ENCODE measurements around the gene ADARB2.

The ADARB2 gene

DNA sequence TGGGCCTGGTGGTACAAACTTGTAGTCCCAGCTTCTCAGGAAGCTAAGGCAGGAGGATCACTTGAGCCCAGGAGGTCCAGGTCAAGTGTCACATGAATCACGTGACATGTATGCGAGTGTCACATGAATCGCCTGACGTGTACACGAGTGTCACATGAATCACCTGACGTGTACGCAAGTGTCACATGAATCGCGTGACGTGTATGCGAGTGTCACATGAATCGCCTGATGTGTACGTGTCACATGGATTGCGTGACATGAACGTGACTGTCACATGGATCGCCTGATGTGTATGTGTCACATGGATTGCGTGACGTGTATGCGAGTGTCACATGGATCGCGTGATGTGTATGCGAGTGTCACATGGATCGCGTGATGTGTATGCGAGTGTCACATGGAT is 9.5 kb upstream of the ADARB2 start:
- DNase-seq (ENCODE audit: low spot score): no peak
- CTCF ChIA-PET: no interaction called here
- POLR2A ChIA-PET (ENCODE audit: low non-redundant PET): no interaction called here
- no peak for TF ChIP-seq CTCF (conservative IDR thresholded peaks at IDR 0.05; ENCODE audit: low read depth)
- H3K27ac ChIP-seq: no peak overlapping the region

DNA sequence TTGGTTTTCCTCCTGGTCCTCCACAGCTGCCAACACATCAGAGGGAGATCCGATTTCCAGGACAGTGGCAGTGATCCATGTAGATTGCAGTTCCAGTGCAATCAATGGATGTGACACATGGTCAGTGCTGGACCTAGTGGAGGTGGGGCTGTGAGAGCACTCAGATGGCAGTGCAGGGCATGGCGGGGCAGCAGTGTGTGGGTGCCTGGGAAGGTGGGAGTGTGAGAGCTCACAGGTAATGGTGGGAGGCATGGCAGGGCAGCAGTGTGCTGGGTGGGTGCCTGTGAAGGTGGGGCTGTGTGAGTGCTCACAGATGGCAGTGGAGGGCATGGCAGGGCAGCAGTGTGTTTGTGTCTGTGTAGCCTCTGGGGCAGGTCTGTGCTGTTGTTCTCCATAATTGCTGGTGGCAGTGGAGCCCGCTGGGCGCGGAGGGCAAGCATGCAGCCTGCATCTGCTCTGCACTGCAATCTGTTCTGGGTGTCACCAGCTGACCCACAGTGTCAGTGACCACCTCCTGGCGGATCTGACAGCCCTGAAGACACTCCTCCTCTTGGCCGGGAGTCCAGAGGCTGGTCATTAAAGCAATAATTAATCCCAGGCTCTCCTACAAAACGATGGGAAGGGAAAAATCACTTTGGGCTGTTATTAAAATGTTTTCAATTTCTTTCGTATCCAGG is 8.6 kb upstream of the ADARB2 start:
- DNase-seq (ENCODE audit: low spot score): no peak
- TF ChIP-seq CTCF (conservative IDR thresholded peaks at IDR 0.05; ENCODE audit: low read depth): no peak
- no peak overlapping the region for H3K27ac ChIP-seq
- ChIA-PET POLR2A (ENCODE audit: low non-redundant PET) (no interaction called here), CTCF (no interaction called here)

DNA sequence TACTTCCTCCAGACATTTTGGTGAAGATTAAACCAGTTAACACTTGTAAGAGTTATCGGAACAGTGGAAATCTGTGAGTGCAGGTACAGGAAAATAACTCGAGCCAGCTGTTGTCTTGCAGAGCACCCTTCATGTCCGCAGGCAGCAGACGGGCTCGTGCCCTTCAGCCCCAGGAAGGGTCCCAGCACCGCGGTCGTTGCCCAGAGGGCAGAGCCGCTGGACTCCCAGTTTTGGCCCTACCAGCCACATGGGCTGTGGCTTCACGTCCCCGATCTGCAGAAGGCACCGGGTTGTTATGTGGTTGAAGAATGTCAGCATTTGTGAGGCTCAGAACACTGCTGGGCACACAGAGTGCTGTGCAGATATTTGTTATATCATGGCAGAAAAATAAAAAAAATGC is 7.2 kb upstream of the ADARB2 start:
- DNase-seq (ENCODE audit: low spot score): no peak
- POLR2A ChIA-PET (ENCODE audit: low non-redundant PET): no interaction called here
- CTCF ChIA-PET: no interaction called here
- no peak for TF ChIP-seq CTCF (conservative IDR thresholded peaks at IDR 0.05; ENCODE audit: low read depth)
- H3K27ac ChIP-seq: no peak overlapping the region

GRCh38 chr10:1743141-1743540 is 5.8 kb upstream of the ADARB2 start:
- ChIA-PET POLR2A (ENCODE audit: low non-redundant PET) (no interaction called here), CTCF (no interaction called here)
- TF ChIP-seq CTCF (conservative IDR thresholded peaks at IDR 0.05; ENCODE audit: low read depth): no peak
- no peak overlapping the region for H3K27ac ChIP-seq
- no peak for DNase-seq (ENCODE audit: low spot score)

- H3K27ac ChIP-seq: no peak overlapping the region
- TF ChIP-seq CTCF (conservative IDR thresholded peaks at IDR 0.05; ENCODE audit: low read depth): no peak
- POLR2A ChIA-PET (ENCODE audit: low non-redundant PET): no interaction called here
- no peak for DNase-seq (ENCODE audit: low spot score)
- CTCF ChIA-PET: no interaction called here
Observed at GRCh38 chr10:1741450-1741849, 4.1 kb upstream of the ADARB2 start.

DNA sequence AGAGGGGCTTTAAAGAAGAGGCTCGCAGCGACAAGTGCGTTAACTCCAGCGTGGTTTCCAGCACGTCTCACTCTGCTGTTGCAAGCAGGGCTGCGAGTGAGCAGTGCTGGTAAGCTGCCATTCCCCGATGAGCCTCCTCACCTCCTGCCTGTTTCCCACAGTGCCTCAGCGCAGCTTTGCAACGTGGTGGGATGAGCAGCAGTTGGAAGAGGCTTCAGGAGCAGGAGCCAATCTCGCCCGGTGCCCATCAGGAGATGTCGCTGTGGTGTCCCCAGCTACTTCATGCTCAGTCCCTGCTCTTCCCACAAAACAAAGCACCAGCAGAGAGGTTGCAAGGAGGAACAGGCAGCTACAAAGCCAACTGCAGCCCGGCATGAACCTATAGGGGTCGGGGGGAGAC is 2.4 kb upstream of the ADARB2 start:
- ChIA-PET CTCF (no interaction called here), POLR2A (ENCODE audit: low non-redundant PET) (no interaction called here)
- TF ChIP-seq CTCF (conservative IDR thresholded peaks at IDR 0.05; ENCODE audit: low read depth): no peak
- no peak overlapping the region for H3K27ac ChIP-seq
- no peak for DNase-seq (ENCODE audit: low spot score)

DNA sequence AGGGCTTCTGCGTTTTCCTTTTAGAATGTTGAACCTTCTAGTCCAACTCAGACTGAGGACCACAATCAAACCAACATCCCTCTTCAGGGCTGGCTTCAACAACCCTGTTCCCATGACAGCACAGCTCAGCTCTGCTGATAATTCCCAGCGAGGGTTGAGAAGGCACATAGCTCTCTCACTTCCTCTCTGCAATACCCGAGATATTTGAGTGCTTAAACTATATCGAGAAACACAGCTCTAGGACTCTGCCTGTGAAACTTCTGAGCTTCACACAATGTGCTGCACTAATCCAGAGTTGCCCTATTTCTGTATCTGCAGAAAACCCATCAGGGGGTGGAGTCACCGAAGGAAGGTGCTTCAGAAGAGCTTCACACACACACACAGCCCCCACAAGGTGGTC is 1.6 kb upstream of the ADARB2 start:
- ChIA-PET POLR2A (ENCODE audit: low non-redundant PET) (no interaction called here), CTCF (no interaction called here)
- no peak for DNase-seq (ENCODE audit: low spot score)
- no peak overlapping the region for H3K27ac ChIP-seq
- no peak for TF ChIP-seq CTCF (conservative IDR thresholded peaks at IDR 0.05; ENCODE audit: low read depth)
